Tibial nerve (tissue), 4 donors: ENCODE data around the gene UBE2D1.

Source experiments
- EP300 ChIP-seq, 2 donors: sonication (generic); formaldehyde crosslinking; IDR thresholded peaks; one replicate each; pipeline ENCODE4 v1.6.1; 2017; ENCODE audit warnings: antibody characterized with exemption in 2 of 2, mild to moderate bottlenecking in 1 of 2
- POLR2A ChIP-seq, 2 donors: fragments of 450-650 bp; IDR thresholded peaks; one replicate each; pipeline ENCODE4 v1.6.1; 2017; ENCODE audit warnings: antibody characterized with exemption in 2 of 2, mild to moderate bottlenecking in 2 of 2, moderate library complexity in 2 of 2
- TF ChIP-seq, protein P1 (sequence below), 5 experiments: fragments of 200-600 bp in 3 of 5; fragments of 450-650 bp in 2 of 5; sonication (generic) in 3 of 5; IDR thresholded peaks; one replicate each; pipeline ENCODE4 v1.5.1; 2016 to 2019; ENCODE audit warnings: antibody characterized with exemption in 5 of 5, mild to moderate bottlenecking in 3 of 5, moderate library complexity in 2 of 5

- TF ChIP-seq, protein P1, sequence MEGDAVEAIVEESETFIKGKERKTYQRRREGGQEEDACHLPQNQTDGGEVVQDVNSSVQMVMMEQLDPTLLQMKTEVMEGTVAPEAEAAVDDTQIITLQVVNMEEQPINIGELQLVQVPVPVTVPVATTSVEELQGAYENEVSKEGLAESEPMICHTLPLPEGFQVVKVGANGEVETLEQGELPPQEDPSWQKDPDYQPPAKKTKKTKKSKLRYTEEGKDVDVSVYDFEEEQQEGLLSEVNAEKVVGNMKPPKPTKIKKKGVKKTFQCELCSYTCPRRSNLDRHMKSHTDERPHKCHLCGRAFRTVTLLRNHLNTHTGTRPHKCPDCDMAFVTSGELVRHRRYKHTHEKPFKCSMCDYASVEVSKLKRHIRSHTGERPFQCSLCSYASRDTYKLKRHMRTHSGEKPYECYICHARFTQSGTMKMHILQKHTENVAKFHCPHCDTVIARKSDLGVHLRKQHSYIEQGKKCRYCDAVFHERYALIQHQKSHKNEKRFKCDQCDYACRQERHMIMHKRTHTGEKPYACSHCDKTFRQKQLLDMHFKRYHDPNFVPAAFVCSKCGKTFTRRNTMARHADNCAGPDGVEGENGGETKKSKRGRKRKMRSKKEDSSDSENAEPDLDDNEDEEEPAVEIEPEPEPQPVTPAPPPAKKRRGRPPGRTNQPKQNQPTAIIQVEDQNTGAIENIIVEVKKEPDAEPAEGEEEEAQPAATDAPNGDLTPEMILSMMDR (IDR thresholded peaks at IDR 0.05): no peak
- TF ChIP-seq POLR2A (IDR thresholded peaks at IDR 0.05) (no peak), EP300 (IDR thresholded peaks at IDR 0.05) (no peak)
Measured at GRCh38 chr10:58360412-58361004, 25.7 kb downstream of the UBE2D1 start.
